ENCODE data around the gene PCDH9. TPM values are rescaled to one million over a fixed set of nuclear protein-coding genes. Genes with fewer than 3 reads are reported as not detected.

Gene PCDH9
- total RNA-seq, 1 experiment from 2014 or later = 4.2 TPM

DNA sequence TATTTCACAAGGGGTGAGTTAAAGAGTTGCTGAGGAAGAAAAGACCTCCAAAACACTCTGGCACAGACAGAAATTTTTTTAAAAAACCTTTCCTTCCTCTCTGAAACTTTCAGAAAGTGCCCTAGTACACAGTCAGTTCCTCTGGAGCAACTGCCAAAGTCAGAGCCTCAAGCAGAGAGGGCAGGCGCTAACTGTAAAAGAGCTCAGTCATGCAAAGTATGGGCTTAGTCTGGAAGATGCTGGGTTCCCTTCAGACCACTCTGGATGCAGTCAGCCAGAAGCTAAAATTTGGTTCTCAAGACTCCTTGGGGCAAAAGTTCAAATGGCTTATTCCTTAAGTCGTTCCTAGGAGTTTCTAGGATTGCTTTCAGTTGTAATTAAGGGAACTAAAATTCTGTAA, 671.6 kb downstream of the PCDH9 start:
- Histone ChIP-seq H3K4me1 (ENCODE audit: control insufficient read depth, insufficient read depth, low read length) (no peaks in the 10 kb centered on the region), H3K27ac (ENCODE audit: low read length) (no peak overlapping the region), H3K9me3 (ENCODE audit: control insufficient read depth, insufficient read depth, low read depth, low read length) (no peaks in the 10 kb centered on the region), H3K36me3 (ENCODE audit: control insufficient read depth, insufficient read depth, low read length) (no peaks in the 10 kb centered on the region), H3K27me3 (ENCODE audit: control insufficient read depth, insufficient read depth, low read length) (no peaks in the 10 kb centered on the region), H3K4me3 (ENCODE audit: low read depth in 2 of 2, low read length in 2 of 2) (no peak overlapping the region)
- in situ Hi-C loops (cut with HindIII; ENCODE audit: low pct_unique_long_range_greater_than_20kb, low sequenced_read_pairs) = no loop called here
- ChIA-PET CTCF (no interaction called here), POLR2A (no interaction called here)
- TF ChIP-seq, protein P1, sequence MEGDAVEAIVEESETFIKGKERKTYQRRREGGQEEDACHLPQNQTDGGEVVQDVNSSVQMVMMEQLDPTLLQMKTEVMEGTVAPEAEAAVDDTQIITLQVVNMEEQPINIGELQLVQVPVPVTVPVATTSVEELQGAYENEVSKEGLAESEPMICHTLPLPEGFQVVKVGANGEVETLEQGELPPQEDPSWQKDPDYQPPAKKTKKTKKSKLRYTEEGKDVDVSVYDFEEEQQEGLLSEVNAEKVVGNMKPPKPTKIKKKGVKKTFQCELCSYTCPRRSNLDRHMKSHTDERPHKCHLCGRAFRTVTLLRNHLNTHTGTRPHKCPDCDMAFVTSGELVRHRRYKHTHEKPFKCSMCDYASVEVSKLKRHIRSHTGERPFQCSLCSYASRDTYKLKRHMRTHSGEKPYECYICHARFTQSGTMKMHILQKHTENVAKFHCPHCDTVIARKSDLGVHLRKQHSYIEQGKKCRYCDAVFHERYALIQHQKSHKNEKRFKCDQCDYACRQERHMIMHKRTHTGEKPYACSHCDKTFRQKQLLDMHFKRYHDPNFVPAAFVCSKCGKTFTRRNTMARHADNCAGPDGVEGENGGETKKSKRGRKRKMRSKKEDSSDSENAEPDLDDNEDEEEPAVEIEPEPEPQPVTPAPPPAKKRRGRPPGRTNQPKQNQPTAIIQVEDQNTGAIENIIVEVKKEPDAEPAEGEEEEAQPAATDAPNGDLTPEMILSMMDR (IDR thresholded peaks at IDR 0.05) = no peak
- TF ChIP-seq POLR2AphosphoS5 (IDR thresholded peaks at IDR 0.05; ENCODE audit: low read depth, low read length) = no peak
- no peak for TF ChIP-seq SIN3A (IDR thresholded peaks at IDR 0.05; ENCODE audit: borderline replicate concordance, insufficient read depth, low read depth, low read length)
- no peak for TF ChIP-seq REST (IDR thresholded peaks at IDR 0.05; ENCODE audit: insufficient read depth in 1 of 2, low read depth in 2 of 2, low read length in 1 of 2)
- no peak for TF ChIP-seq TCF7L2 (IDR thresholded peaks at IDR 0.05; ENCODE audit: low read depth, low read length)
- DNase-seq (ENCODE audit: low read depth, low spot score) = no peak
- intact Hi-C loops (cut with micrococcal nuclease; ENCODE audit: unreplicated experiment) = no loop called here
- no peak for ATAC-seq
- no TSS peak for BruUV-seq (replicated peaks)

DNA sequence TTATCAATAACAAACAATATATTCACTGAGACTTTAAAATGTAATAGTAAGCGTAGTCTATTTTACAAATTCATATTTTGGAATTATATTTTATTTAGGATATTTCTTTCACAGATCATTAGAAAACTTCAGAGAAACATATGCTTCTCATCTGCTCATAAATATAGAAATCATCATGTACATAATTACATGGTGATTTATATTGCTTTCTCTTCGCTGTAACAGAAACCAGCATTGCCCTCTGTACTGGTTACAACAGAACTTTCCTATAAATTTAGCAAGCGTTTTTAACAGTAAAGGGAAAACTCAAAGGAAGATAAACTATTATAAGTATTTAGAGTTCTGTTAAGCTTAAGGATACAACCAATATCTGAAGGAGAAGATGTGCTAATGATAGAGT, 672.8 kb downstream of the PCDH9 start:
- in situ Hi-C loops (cut with HindIII; ENCODE audit: low pct_unique_long_range_greater_than_20kb, low sequenced_read_pairs) (no loop called here), intact Hi-C loops (cut with micrococcal nuclease; ENCODE audit: unreplicated experiment) (no loop called here)
- no TSS peak for BruUV-seq (replicated peaks)
- H3K27me3 ChIP-seq (ENCODE audit: control insufficient read depth, insufficient read depth, low read length) = no peaks in the 10 kb centered on the region
- no peak for DNase-seq (ENCODE audit: low read depth, low spot score)
- ChIA-PET CTCF (no interaction called here), POLR2A (no interaction called here)
- no peaks in the 10 kb centered on the region for H3K4me1 ChIP-seq (ENCODE audit: control insufficient read depth, insufficient read depth, low read length)
- H3K27ac ChIP-seq (ENCODE audit: low read length) = no peak overlapping the region
- no peak overlapping the region for H3K4me3 ChIP-seq (ENCODE audit: low read depth in 2 of 2, low read length in 2 of 2)
- TF ChIP-seq REST (IDR thresholded peaks at IDR 0.05; ENCODE audit: insufficient read depth in 1 of 2, low read depth in 2 of 2, low read length in 1 of 2) = no peak
- no peak for TF ChIP-seq SIN3A (IDR thresholded peaks at IDR 0.05; ENCODE audit: borderline replicate concordance, insufficient read depth, low read depth, low read length)
- TF ChIP-seq, protein P1 (IDR thresholded peaks at IDR 0.05) = no peak
- no peak for TF ChIP-seq POLR2AphosphoS5 (IDR thresholded peaks at IDR 0.05; ENCODE audit: low read depth, low read length)
- TF ChIP-seq TCF7L2 (IDR thresholded peaks at IDR 0.05; ENCODE audit: low read depth, low read length) = no peak
- no peaks in the 10 kb centered on the region for H3K36me3 ChIP-seq (ENCODE audit: control insufficient read depth, insufficient read depth, low read length)
- ATAC-seq = no peak
- H3K9me3 ChIP-seq (ENCODE audit: control insufficient read depth, insufficient read depth, low read depth, low read length) = no peaks in the 10 kb centered on the region
